DMS153 treated with DMSO at 0.1 percent for 48 hours (cell line): Measurements from ENCODE around the gene DUSP10.

Experiments
- DNase-seq: peaks from one replicate; lab custom pipeline; 2025; ENCODE audit not compliant: unreplicated experiment; lab: John Stamatoyannopoulos, UW

The DUSP10 gene

DNA sequence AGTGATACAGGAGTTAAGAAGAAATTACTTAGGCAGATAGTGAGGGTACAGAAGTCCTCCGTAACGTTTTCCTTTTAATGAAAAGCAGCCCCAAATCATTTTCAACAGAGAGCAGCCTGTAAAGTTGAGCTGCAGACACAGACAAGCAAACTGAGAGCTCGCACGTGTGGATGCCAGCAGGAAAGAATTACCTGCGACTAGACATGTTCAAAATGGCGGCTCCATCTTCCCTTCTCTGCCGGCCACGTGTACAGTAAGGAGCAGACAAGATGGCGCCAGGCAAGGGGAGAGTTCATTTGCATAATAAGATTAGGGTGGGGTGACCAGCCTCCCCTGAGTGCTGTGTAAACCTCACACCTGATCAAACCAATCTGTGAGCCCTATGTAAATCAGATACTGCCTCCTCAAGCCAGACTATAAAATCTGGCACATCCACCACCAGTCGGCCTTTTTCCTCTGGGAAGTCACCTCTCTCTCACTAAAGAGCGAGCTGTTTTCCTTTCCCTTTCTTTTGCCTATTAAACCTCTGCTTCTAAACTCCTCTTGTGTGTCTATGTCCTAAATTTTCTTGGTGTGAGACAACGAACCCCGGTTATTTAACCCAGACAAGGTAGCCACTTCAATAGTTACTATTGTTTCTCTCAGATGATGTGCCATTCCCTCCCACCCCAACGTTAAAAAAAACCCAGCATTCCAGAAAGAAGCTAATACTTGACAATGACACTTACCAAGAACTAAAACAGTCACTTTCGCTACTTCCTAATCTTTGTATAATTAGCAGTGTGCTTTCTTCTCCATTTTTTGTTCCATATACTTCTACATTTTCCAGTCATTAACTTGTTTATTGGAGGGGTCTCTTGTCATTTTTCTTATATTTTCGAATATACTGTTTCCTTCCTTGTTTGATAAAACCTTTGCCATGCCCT lies 27.4 kb downstream of the DUSP10 start:
- no peak for DNase-seq

DNA sequence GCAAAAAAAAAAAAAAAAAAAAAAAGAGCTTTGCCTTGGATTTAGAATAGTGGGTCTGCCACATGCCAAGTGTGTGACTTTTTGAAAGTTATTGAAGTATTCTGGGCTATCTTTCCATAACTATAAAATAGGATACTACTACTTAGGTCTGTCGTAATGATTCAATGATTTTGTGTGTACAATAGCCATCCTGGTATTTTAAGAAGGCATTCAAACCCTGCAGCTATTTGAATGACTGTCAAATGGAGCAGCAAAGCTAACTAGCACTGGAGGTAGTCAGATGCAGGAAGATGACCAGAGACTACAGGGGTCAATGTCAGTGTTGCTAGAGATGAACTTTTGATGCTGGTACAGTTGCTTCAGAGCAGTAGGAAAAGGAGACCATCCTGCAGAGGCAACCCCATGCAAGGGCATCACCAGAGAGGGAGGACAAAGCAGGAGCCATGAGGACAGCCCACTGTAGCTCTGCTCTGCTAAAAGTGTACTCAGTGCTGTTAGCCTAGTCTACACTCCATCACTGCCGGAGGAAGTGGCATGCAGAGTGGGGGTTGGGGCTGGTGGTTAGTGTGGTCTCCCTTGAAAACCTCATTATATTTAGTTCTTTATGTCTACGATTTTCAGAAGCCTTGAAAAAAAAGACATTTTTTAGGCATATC lies 29.0 kb downstream of the DUSP10 start:
- DNase-seq = no peak

DNA sequence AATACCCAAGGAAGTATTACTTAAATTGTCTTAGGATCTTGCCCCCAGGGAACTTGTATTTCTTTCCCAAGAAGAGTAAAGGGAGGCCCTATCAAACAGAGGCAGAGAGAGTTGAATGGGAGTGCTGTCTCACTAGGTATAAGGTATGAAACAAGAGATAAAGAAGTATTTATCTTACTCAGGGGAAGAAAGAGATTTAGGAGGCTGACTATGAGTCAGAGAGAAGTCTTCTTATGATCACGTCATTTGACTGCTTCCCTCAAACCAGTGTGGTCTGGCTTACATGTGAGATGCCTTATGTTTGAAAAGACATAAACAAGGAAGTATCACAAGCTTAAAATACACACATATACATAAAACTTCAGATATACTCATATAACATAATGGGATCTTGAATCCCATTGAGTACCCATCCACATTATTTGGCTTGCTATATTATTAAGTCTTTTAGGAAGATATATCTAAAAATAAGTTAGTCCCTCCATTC lies 29.6 kb downstream of the DUSP10 start:
- no peak for DNase-seq

DNA sequence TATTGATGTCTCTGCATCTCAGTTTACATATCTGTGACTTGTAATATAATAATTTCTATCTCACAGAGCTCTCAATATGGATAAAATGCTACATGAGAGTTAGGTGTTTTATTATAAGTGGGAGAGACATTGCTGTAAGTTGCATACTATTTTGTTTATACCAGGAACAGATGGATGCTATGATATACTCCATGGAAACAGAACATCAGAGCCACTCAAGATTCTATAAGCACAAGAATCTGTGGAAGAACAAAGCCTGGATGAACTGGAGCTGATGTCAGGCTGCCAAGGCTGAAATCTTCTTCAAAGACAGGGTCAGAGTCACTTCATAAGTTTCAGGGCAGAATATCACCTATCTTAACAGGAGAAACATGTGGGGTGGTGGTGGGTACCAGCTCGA lies 30.2 kb downstream of the DUSP10 start:
- DNase-seq = no peak

DNA sequence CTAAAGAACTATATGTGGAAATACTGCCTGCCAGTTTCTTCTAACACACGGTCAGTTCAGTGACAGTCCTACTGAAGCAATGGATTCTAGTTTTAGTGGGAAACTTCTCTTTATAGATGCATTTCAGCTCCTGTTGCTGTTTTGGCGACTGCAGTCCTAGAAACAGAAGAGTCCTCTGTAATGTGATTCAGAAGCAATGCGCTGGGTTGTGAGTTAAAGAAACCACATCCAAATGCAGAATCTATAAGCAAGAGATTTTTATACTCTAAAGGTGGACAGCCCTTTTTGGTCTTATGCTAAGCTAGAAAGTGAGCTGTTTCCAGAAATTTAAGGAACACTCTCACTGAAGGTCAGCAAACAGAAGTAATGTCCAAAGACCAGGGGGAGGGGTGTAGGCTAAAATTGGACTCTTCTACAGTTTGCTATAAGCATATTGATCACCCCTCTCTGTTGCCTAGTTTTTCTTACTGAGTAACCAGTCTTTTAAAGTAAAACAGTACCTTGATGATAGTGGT lies 30.8 kb downstream of the DUSP10 start:
- DNase-seq = no peak

DNA sequence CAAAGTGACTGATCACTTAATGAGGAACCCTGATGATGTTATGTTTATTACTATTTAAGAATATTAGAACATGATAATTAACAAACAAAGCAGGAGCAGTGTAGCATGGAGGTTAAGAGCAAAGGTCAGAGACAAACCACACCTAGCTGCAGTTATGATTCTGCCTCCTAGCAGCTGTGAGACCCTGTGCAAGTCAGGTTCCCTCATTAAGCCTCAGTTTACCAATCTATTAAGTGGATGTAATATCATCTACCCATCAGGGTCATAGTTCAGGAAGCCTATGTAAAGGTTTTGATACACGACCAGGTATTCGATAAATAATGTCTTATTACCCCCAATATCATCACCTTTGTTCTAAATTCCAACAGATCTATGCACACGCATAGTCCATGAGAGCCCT lies 32.0 kb downstream of the DUSP10 start:
- DNase-seq = no peak

DNA sequence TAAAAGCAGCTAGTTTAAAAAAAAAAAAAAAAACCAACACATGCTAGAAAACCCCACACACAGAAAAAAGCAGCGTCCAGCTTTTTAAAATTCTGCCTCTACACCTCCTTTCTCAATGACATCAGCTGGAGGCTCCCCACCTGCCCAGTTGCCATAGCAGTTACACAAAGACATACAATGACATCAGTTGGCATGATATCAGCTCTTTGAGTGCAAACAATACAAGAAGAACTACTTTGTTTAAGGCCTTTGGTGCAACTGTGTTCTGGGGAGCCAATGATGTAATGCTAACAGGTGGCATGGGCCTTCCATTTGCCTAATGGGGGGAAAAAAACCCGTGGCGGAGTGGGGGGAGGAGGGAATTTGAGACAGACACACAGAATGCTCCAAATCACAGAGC lies 32.9 kb downstream of the DUSP10 start:
- peak; percentile 97 for DNase-seq

DNA sequence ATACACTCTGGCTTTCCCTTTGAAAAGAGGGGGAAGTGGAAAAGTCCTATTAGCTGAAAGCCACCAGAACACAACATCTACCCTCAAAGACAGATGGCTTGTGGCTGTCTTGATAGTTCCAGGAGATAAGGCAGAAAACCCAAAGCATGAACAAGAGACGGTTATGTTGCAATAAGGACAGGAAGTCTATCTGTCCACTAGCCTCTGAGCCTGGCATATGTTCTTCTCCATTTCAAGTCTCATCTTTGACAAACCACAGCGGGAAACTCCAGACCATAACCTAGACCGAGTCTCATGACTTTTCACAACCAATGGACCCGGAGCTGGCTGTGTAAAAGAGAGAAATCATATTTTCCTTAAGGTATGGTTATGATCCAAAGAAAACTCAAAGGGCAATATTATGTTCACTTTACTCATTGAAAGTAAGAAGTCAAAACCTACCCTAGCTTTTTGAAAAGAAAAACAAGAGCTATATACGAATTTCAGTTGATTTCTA lies 33.8 kb downstream of the DUSP10 start:
- peak; percentile 28 for DNase-seq

DNA sequence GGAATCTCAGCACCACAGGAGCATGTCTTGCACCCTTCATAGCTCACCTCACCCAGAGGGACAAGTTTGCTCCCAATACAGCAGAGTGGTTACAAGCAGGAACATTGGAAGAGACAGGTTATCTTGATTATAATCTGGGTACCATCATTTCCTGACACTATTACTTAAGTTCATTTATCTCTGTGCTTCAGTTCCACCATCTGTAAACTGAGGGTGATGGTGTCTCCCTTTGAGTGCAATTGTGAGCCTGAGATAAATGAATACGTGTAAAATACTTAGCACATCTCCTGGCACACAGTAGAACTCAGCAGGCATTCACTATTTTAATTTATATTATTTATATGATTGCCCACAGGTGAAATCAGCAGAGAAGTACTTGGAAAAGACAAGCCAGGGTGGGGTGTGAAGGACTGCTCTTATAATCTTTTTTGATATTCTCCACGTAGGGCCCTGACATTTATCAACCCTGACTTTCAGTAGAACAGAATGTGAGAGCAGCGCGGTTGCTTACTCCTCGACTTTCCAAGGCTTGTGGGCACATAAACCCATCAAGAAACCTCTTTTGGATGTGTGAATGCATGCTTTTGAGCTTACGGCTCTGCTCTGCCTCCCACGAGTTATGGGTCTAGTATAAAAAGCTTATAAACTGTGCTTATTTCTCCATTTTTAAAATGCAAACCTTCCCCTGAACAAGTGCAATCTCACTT lies 34.9 kb downstream of the DUSP10 start:
- no peak for DNase-seq

DNA sequence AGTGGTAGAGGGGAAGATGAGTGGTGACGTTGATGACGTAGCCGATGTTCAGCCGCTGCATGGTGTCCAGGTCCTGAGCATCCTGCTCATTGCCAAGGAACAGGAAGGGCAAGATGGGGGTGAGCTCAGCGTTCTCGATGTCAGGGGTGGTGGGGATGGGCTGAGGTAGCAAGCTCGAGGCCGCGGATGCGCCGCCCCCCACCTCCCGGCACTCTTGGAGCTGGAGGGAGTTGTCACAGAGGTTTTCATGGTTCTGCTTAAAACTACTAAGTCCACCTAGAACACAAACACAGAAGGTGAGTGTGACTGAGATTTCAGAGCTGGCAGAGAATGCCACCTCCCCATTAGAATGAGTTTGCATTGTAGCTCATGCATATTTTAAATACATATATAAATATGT lies 35.7 kb downstream of the DUSP10 start:
- no peak for DNase-seq

DNA sequence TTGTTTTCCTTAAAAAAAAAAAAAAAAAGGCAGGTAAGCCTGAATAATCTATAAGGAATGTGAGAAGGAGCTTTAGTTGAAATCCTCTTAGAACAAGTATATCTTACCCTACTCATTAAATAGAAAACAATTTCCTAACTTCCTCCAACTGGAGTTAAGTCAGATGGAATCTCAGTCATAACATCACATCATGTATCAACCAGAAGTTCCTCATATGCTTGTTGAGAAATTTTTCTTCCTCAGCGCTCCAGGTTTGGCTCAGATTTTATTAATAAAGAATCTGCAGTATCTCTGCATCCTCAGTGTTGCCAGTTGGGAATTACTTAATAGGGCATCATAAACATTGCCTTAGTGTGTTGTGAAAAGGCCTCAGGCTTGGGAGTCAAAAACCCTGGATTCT lies 37.6 kb downstream of the DUSP10 start:
- DNase-seq = no peak

DNA sequence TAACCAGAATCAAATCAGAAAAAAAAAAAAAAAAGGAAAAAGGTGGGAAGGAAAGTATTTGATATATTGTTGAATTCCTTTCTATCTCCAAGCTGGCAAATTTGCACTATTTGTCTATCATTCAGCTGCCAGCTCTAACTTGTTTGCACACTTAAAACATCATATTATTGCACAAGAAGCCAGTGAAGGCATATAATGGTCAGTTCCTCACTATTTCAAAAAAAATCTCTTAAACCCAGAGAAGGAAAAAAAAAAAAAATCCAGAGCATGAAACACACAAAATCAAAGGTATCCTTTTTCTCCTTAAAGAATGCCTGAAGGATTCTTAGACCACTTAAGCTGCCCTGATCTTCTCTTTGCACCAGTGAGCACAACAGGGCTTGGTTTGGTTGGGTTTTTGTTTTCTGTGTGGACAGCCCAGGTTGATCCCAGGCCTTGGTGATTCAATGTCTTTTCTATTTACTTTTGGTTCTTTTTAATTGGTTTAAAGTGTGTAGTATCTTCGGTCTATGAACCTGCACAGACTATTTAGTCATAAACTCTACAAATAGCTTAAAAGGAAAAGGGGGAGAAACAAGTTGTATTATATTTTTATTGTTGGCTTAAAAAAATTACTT lies 40.2 kb downstream of the DUSP10 start:
- no peak for DNase-seq

DNA sequence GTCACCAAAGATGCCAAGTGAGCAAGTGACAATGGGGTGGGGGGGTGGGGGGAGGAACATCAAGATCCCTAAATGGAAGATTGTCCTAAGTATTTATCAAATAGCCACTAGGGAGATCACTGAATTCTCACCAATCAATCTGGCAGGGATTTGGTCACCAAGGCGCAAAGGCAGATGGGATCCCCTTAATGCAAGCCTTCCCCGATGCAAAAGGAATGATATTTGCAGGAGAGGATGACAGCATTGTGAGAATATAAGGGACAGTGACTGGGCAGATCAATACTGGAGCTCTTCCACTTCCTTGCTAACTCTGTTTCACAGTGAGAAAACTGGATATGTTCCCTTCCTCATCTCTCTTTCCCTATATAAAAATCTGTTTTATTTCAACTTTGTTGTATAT lies 40.9 kb downstream of the DUSP10 start:
- no peak for DNase-seq

DNA sequence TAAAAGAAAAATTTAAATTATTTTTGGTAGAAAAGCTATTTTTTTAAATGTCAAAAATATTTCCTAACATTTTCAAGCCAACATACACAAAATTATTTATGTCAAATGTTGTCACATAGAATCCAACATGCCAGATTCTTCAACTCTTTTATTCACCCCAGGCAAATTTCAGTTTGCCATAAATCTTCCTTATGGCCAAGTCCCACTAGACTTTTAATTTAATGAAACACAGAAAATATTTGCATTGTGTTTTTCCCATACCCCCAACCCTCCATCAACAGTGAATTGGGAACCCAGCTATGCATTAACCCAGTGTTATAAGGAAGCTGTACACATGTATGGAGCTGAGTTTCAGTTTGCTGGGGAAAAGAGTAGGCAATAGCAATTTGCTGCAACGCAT lies 41.4 kb downstream of the DUSP10 start:
- DNase-seq = no peak

DNA sequence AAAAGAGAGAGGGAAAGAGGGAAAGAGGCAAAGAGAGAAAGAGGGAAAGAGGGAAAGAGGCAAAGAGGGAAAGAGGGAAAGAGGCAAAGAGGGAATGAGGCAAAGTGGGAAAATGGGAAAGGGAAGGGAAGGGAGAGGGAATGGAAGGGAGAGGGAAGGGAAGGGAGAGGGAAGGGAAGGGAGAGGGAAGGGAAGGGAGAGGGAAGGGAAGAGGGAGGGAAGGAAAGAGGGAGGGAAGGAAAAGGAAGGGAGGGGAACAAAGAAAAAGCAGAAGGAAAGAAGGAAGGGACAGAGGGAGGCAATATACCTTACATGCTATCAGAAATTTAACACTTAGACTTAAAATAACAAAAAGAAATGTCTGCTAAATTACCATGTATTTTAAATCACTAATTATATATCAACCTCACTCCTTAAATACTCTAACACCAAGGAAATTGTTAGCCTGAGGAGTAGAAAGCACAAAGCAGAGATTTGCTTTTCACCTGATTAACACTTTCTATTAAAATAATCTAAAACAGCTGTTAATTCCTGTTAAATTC lies 41.8 kb downstream of the DUSP10 start:
- DNase-seq = no peak

DNA sequence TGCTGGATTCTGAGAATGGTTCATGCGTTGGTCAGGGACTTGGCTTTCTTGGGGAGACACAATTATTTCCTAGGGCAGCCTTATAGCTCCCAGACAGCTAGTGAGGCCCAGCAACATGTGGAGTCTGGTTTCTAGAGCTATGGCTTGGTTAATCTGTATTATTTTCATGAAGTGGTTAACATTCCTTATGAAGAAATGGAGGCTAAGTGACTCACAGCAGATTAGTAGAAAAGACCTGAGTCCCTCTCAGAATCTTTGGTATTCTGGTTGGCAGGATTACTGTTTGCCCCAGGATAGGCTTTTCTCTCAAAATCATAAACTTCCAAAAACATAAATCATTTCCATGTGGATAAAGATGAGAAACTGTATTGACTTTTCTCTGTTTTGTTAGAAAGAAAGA lies 42.3 kb downstream of the DUSP10 start:
- no peak for DNase-seq

DNA sequence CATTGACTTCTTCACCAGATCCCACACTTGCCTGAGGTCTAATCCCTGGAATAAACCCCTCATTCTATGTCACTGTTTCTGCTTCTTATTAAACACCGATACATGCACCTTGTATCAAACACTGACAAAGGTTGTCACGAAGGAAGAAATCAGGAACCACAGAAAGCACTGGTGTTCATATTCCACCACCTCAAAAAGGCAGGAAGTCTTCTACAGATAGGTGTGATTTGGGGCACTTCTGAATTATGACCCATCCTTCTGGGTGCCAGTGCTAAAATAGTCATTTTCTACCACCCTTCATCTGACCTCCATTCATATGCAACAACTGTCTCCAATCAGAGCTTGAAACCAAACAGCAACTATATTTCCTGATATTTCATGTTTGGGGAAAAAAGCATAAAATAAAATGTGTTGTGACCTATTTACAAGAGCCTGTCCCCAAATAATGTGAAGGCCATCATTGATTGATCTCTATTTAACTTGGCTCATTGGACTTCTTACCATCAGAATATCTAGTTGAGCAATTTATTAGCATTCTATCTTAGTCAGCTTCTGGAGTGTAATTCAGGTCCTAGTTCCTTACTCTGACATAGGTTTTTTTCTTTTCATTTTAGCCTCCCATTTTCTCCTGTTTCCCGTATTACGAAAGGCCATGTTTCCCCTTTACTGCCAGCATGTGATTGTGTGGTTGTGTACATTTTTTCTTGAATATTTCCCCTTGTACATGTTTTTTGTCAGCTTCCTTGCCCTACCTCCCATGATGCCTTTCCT lies 43.1 kb downstream of the DUSP10 start:
- no peak for DNase-seq

DNA sequence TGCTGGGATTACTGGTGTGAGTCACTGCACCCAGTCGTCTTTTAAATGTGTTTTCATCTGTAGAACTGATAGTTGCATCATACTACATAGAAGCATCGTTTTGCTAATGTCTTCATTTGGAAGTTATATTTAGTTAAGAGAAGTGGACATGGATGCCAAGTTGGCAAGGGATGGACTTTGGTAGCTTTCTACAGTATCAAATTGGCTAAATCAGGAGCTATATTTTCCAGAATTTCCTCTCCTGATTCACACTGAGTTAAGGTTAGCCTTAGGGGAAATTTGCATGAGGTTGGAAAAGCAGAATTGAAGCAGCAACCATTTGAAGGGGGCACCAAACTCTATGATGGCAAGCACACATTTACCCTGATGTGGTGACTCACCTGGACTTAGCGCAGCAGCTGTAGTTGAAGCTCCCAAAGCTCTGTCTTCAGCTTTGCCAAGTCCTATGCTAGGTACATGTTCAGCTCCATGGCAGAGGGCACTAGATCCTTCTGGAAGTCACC lies 43.9 kb downstream of the DUSP10 start:
- no peak for DNase-seq

DNA sequence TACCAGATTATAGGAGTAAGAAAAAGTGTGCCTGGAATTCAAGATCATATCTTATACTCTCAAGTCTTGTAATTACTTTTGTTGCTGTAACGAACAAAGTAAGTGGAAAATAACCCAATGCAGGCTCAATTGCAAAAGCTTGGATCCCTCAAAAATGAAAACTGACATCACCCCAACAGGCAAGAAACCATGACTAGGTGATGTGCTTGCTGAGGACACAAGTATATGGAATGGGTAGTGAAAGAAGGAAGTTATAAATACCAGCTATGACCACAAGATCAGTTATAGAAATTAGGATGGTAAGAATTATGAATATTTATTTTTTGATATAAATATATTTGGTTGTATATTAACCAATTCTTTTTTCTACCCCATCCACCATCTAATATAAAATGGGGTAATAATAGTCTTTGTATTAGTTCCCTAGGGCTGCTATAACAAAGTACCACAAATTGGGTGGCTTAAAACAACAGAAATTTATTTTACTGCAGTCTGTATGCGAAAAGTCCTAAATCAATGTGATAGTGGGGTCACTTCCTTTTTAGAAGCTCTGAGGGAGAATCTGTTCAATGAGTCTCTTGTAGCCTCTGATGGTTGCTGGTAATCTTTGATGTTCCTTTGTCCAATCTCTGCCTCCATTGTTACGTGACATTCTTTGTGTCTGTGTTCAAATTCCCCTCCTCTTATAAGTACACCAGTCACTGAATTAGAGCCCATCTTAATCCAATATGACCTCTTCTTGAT lies 45.0 kb downstream of the DUSP10 start:
- DNase-seq = no peak
